Medulla oblongata (tissue), 1 donor: ENCODE results near the gene CHD2.

ENCODE experiments used
- DNase-seq: peaks from one replicate; pipeline ENCODE4 v3.0.0-alpha.2; 2015; ENCODE audit errors: extremely low spot score

Gene CHD2

GRCh38 chr15:92959219-92959618, 59.1 kb downstream of the CHD2 start:
- DNase-seq = no peak

GRCh38 chr15:92960996-92961681, 61.0 kb downstream of the CHD2 start:
- DNase-seq = no peak

DNA sequence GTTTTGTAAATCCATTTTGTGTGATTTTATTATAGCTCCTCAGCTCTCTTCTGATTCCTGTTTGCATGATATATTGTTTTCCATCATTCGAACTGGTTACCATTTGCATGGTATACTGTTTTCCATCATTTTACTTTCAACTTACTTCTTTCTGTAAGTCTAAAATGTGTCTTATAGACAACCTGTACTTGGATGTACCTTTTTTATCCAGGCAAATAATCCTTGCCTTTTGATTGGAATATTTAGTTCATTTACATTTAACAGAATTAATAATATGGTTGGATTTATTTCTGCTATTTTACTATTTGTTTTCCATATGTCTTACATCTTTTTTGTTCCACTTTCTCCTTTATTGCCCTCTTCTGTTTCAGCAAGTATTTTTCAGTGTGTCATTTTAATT, 62.8 kb downstream of the CHD2 start:
- no peak for DNase-seq

GRCh38 chr15:92963794-92964193, 63.7 kb downstream of the CHD2 start:
- no peak for DNase-seq

DNA sequence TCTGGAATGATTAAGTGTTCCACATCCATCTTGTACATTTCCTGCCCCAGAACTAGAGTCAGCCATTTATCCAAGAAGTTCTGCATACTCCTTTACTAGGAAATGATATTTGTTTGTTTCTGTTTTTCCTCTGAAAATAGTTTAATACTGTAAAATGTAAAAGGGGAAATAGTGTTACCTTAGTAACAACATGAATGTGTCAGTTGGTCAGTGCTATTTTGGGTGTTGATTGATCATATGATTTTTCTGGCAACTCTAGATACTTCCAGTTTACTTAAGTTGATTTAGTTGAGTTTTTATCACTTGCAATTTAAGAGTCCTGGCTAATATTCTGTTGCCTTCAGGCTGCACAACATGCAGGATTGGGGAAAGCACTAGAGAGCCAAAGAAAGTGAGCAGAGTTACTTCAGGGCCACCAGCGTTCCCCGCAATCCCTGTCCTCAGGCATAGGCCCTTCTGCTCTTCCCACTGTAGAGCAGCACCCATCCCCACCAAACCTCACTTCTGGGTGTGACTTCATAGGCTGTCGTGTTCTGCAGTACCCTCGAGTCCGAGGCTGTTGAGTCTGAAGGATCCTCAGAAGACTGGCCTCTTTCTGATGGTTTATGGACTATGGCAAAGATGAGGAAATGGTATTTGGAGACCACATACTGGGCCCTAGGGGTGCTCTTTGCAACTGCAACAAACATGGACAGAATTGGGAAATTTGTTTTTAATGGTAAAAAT, 69.0 kb downstream of the CHD2 start:
- no peak for DNase-seq

DNA sequence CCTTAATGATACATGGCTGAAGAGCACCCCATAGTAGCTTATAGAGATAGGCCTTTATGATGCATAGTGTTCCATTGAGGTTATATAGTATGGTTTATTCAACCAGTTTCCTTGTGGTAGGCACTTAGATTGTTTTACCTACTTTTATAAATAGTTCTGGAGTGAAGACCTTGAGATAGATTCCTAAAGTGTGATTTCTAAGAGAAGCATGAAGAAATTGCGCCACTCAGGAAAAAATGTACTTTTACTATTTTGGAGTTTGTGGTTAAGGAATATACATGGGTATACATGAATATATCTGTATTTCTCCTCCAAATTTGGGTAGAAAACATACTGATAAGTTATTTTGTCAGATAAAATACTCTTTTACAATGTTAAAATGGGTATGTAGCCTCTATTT, 70.5 kb downstream of the CHD2 start:
- no peak for DNase-seq

DNA sequence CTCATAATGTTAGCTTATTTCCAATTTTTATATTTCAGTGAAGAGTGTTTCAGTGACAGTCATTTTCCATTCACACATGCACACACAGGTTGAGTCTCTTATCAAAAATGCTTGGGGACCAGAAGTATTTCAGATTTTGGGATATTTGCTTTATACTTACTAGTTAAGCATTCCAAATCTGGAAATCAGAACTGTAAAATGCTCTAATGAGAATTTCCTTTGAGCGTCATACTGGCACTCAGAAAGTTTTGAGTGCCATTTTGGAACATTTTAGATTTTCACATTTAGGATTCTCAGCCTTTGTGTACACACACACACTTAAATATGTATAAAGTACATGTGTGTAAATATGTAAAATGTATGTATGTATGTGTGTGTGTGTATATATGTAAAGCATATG, 71.0 kb downstream of the CHD2 start:
- no peak for DNase-seq

- no peak for DNase-seq
These were observed 71.6 kb downstream of the CHD2 start for GRCh38 chr15:92971713-92972112.

DNA sequence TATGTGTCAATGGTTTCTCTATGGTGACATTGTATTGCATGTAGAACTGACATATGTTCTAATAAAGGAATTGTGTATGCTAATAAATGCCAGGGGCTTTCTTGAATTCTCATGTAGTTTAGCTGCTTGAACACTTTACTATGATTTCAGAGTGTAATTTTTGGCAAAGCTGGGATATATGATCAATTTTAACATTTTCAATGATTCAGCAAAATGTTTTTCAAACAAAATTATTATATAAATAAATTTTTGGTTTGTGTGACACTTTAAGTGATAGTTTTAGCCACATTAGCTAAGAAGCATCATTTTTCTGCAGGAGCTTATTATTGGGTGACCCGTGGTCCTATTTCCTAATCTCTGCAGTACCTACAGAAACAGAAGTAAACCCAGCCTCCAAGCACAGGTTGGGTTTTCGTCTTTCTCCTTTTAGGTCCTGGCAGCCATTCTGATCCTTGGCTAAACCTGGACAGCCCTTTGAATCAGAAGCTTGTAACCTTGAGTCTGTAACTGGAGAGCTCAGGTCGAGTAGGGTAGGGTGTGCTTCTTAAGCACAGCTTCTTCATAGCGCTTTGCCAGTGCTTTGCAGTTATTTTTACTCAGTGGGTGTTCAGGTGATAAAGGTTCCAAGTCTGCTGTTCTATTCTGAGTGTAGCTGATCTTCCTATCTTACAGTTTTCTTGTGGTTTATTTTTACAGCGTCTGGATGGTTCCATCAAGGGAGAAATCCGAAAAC, 74.2 kb downstream of the CHD2 start:
- DNase-seq = no peak

DNA sequence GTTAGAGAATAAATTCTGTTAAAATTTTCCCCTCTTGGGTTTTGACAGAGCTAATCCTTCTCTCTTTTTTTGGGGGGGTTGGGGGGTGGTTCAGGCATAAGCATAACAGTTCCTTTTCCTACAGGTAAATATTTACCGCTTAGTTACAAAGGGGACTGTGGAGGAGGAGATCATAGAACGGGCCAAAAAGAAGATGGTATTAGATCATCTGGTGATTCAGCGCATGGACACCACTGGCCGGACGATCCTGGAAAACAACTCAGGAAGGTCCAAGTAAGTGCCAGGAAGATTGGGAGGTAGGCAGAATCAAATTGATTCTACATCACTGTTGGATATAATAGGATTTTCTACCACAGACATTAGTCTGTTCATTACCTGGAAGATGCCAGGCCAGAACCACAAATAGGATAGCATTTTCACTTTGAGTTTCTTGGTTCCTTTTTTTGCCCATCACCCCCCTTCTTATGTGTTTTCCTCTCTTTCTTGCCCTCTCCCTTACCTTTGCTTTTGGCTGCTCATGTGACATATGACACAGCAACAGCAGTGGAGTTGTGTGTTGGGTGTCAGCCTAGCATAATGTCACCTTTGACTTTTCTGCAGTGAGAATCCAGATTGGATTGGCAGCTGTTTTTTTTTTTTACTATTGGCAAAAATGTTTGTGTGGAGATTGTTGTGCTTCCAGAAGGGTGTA, 79.0 kb downstream of the CHD2 start:
- DNase-seq = no peak

GRCh38 chr15:92981333-92981732, 81.2 kb downstream of the CHD2 start:
- no peak for DNase-seq

- peak; percentile 86 for DNase-seq
These were observed 84.0 kb downstream of the CHD2 start for GRCh38 chr15:92984161-92984560.

DNA sequence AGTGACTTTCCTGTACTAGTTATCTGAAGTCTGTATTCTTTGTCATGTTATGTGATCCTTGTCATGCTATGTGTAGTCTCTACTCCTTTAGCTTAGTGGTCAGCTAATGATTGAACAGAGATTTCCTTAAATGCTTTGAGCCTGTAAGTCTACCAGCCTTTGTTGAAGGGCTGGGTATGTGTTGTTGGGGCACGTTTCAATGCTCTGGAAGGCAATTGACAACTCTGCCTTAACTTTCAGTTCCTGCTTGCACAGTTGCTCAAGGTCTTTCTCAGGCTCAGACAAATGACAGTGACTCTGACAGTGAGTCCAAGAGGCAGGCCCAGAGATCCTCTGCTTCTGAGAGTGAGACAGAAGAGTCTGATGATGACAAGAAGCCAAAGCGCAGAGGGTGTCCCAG, 89.3 kb downstream of the CHD2 start:
- no peak for DNase-seq

- DNase-seq = no peak
These were observed 89.9 kb downstream of the CHD2 start for GRCh38 chr15:92990031-92990430.

GRCh38 chr15:92992720-92993119, 92.6 kb downstream of the CHD2 start:
- DNase-seq = no peak

DNA sequence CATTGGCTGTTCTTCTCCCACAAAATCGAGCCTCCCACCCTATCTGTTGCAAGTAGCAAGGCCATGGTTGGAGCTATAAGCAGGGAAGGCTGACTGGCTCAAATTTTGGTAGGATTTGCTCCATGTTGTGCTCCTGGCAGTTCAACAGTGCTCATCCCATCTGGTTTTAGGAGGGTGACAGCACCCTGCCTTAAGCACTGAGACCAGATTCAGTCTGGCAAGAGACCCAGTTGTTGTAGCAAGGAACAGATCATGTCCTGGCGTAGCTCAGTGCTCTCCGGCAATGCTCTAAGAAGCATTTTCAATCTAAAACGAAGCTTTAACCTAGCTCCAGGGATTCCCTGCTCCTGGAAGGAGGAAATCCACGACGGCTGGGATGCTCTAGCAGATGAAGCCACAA, 97.7 kb downstream of the CHD2 start:
- no peak for DNase-seq

GRCh38 chr15:93001156-93001555, 101.0 kb downstream of the CHD2 start:
- no peak for DNase-seq

GRCh38 chr15:93001881-93002280, 101.8 kb downstream of the CHD2 start:
- no peak for DNase-seq

DNA sequence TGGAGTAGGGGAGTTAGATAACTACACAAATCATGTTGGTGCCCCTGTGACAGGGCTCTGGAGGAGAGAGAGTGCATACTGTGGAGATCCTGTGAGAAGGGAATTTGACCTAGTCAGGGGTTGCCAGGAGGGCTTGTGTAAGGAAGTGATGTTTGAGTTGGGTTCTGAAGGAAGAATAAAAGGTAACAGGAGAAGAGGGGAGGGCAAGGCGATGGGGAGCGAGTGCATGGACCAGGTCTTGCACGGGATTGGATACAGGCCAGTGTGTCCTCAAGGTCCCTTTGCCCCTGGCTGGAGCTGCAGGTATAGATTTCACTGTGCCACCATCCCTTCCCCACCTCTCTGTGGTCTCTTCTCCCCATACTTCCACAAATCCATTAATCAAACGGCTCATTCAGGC, 105.0 kb downstream of the CHD2 start:
- DNase-seq = no peak

DNA sequence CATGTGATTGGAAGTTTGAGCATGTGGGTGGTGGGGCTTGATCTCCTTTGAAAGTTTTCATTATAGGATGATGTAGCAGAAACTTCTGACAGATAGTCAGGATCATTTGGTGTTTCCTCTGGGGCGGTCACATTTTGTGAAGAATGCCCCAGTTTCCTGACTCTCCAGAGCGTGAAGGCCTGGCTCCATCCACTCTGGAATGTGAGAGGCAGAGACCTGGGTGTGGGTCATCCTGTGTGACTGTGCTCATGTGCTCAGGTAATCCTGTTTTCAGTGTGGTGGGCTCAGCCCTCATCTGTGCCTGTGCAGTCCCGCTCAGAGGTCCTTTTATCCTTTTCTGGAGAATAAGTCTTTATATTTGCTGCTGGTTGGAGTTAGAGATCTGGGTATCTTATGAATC, 107.9 kb downstream of the CHD2 start:
- no peak for DNase-seq

DNA sequence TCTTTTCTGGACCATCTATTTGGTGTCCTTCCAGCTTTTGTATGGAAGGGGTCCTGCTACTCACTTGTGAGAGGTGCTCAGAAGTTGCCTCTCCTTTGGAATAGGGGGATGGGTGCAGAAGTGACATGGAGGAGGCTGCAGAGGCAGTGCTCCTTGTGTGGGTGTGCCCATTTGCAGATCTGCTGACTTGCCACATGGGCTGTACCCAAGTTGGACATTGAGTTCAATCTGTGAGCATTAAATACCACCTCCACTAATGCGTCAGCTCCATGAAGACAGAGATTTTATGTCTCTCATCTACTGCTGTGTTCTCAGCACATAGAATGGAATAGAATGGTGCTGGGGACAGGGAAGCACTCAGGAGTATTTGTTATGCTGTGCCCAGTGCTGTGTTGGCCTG, 112.7 kb downstream of the CHD2 start:
- no peak for DNase-seq

- DNase-seq = no peak
These were observed 117.4 kb downstream of the CHD2 start for GRCh38 chr15:93017526-93017925.
